GM15510 (cell line): ENCODE results near the gene SHMT2.

Experiments used
- POLR2A ChIP-seq: IDR thresholded peaks from 3 replicates; pipeline ENCODE4 v1.6.1; 2011; ENCODE audit warnings: borderline replicate concordance; ENCODE audit not compliant: insufficient read length; ENCODE audit errors: extremely low read depth

The SHMT2 gene

GRCh38 chr12:57273516-57273915, 44.0 kb downstream of the SHMT2 start:
- TF ChIP-seq POLR2A = no peak

GRCh38 chr12:57276935-57277563, 47.5 kb downstream of the SHMT2 start:
- TF ChIP-seq POLR2A = no peak

GRCh38 chr12:57278465-57279381, 49.2 kb downstream of the SHMT2 start:
- TF ChIP-seq POLR2A = no peak

- peak; percentile 42 for TF ChIP-seq POLR2A
Observed at GRCh38 chr12:57280211-57281062, 50.9 kb downstream of the SHMT2 start.
